ENCODE results near the gene ZNF594. TPM values are rescaled to one million over a fixed set of nuclear protein-coding genes. Genes with fewer than 3 reads are reported as not detected.
"Not testable (repeated sequence)": the region's sequence is repeated elsewhere in the genome, so short reads cannot be mapped to it uniquely, and the experiment has no call there.

ZNF594 gene
- total RNA-seq, 1 experiment from 2014 or later, result 1.9 TPM

DNA sequence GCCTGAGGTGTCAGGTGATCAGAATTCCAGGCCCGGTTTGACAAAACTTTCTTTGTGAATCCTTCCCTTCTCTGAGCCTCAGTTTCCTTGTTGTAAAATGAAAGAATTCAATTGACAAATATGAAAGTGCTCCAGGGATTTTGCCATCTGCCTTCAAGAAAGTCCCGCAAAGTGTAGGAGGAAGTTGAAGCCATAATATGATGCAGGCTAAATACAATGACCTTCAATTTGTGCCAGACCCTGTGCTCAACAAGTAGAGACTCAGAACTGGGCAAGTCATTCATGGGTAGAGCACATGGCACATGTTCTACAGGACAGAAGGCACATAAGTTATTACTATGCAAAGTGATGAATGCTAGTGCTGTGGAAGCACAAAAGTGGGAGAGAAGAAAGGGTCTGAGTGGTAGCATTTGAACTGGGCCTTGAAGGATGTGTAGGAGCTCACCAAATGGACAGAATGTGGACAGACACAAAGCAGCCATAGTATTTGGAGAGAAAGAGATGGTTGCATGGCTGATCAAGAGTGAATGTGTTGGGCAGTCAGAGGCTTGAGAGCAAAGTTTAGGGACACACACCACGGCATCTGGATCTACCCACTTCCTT lies 45.4 kb upstream of the ZNF594 start:
- POLR2A ChIA-PET, result interaction anchor here (0.6 kb wide), 1 partner anchor 570 kb away, joined by 3 read pairs; no protein-coding TSS in a partner anchor
- BruUV-seq (replicated peaks), result no TSS peak
- H3K27me3 Mint-ChIP-seq (ENCODE audit: insufficient read depth, unreplicated experiment), result no peaks in the 10 kb centered on the region
- no peak overlapping the region for H3K4me3 Mint-ChIP-seq (ENCODE audit: unreplicated experiment)
- TF ChIP-seq, protein P1, sequence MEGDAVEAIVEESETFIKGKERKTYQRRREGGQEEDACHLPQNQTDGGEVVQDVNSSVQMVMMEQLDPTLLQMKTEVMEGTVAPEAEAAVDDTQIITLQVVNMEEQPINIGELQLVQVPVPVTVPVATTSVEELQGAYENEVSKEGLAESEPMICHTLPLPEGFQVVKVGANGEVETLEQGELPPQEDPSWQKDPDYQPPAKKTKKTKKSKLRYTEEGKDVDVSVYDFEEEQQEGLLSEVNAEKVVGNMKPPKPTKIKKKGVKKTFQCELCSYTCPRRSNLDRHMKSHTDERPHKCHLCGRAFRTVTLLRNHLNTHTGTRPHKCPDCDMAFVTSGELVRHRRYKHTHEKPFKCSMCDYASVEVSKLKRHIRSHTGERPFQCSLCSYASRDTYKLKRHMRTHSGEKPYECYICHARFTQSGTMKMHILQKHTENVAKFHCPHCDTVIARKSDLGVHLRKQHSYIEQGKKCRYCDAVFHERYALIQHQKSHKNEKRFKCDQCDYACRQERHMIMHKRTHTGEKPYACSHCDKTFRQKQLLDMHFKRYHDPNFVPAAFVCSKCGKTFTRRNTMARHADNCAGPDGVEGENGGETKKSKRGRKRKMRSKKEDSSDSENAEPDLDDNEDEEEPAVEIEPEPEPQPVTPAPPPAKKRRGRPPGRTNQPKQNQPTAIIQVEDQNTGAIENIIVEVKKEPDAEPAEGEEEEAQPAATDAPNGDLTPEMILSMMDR (IDR thresholded peaks at IDR 0.05; ENCODE audit: unreplicated experiment), result no peak
- no peak for DNase-seq (ENCODE audit: unreplicated experiment)
- CTCF ChIA-PET, result interaction anchor here (0.6 to 1.7 kb wide), 3 partner anchors 9 to 74 kb away, joined by 4 to 6 read pairs (median 6); no protein-coding TSS in a partner anchor
- intact Hi-C loops (cut with micrococcal nuclease), result loop anchor here (5.0 kb wide), 1 partner anchor 200 kb away; the partner anchor contains the start of gene SLC52A1
- H3K4me1 Mint-ChIP-seq (ENCODE audit: insufficient read depth, unreplicated experiment), result no peaks in the 10 kb centered on the region
- no peaks in the 10 kb centered on the region for H3K36me3 Mint-ChIP-seq (ENCODE audit: insufficient read depth, unreplicated experiment)
- no peaks in the 10 kb centered on the region for H3K9me3 Mint-ChIP-seq (ENCODE audit: unreplicated experiment)
- no peak overlapping the region for H3K27ac Mint-ChIP-seq (ENCODE audit: low read depth, unreplicated experiment)

DNA sequence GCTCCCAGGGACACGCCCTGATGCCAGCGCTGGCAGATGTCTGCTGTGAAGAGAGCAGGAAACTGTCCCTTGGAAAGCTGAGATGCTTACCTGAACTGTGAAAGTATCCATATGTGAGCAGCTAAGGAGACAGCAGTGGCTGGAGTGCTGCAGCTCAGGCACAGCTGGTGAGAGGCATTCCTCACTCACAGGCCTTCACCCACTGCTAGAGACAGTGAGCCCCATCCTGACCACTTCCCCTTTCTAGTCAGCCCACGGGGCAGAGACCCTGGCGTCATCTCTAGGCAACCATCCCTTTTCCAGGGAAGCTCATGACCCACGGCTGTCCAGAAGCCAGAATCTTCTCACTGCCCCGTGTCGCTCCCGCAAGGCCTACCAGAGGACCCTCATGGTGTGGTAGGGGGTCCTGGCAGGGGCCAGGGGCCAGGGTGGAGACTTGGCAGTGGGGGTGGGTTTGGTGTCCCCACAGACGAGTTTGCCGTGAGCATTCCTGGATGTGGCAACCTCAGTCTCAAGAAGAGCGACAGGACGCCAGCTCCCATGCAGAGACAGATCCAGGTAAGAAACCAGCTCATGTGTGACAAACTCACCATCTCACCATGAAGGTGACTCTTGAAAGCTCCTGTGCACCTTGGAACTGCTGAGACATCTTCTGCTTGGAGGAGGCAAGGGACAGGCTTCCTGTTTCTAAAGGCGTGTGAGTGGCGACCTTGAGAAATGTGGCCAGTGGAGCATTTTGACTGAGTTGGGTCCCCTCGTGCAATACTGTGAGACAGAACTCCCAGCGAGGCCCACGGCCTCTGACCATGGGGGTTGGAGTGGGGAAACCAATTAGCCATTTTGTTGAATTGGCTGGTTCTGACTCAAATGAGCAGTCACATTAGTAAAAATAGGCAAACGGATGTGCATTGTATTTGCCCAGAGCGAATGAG lies 43.2 kb upstream of the ZNF594 start, which contains the start of gene SCIMP:
TSS of gene SCIMP (minus strand) at position 216 of the 932 bp plus-strand sequence. CDS start at position 111, 105 bp downstream.
- TF ChIP-seq, protein P1 (IDR thresholded peaks at IDR 0.05; ENCODE audit: unreplicated experiment), result no peak
- no peak within 1 kb of the TSS for H3K27ac Mint-ChIP-seq (ENCODE audit: low read depth, unreplicated experiment)
- no peak within 1 kb of the TSS for H3K4me3 Mint-ChIP-seq (ENCODE audit: unreplicated experiment)
- H3K36me3 Mint-ChIP-seq (ENCODE audit: insufficient read depth, unreplicated experiment), result no peaks in the 10 kb centered on the region
- POLR2A ChIA-PET, result no interaction called here
- CTCF ChIA-PET, result interaction anchor here (0.5 kb wide), 1 partner anchor 188 kb away, joined by 4 read pairs; no protein-coding TSS in a partner anchor
- BruUV-seq (replicated peaks), result no TSS peak
- H3K4me1 Mint-ChIP-seq (ENCODE audit: insufficient read depth, unreplicated experiment), result no peaks in the 10 kb centered on the region
- H3K9me3 Mint-ChIP-seq (ENCODE audit: unreplicated experiment), result no peaks in the 10 kb centered on the region
- no peak for DNase-seq (ENCODE audit: unreplicated experiment)
- H3K27me3 Mint-ChIP-seq (ENCODE audit: insufficient read depth, unreplicated experiment), result no peaks in the 10 kb centered on the region
- intact Hi-C loops (cut with micrococcal nuclease), result loop anchor here (5.0 kb wide), 1 partner anchor 198 kb away; the partner anchor contains the start of gene SLC52A1

DNA sequence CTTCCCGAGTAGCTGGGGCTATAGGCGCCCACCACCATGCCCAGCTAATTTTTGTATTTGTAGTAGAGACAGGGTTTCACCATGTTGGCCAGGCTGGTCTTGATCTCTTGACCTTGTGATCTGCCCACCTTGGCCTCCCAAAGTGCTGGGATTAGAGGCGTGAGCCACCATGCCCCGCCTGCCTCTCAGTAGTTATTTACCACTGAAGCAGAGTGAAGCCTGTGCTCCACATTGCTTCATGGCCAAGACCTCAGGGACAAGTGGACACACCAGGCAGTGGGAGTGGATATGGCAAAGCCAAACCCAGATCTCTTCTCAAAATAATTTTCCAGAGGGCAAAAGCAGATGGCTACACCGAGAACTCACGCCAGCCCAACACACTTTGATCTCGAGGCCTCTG lies 41.8 kb upstream of the ZNF594 start:
- DNase-seq (ENCODE audit: unreplicated experiment); H3K27me3 Mint-ChIP-seq (ENCODE audit: insufficient read depth, unreplicated experiment); H3K9me3 Mint-ChIP-seq (ENCODE audit: unreplicated experiment); H3K4me3 Mint-ChIP-seq (ENCODE audit: unreplicated experiment); H3K4me1 Mint-ChIP-seq (ENCODE audit: insufficient read depth, unreplicated experiment); intact Hi-C loops (cut with micrococcal nuclease); H3K27ac Mint-ChIP-seq (ENCODE audit: low read depth, unreplicated experiment); POLR2A ChIA-PET; H3K36me3 Mint-ChIP-seq (ENCODE audit: insufficient read depth, unreplicated experiment); BruUV-seq (replicated peaks): not testable (repeated sequence)
- CTCF ChIA-PET, result interaction anchor here (0.7 kb wide), 1 partner anchor 182 kb away, joined by 3 read pairs; no protein-coding TSS in a partner anchor

DNA sequence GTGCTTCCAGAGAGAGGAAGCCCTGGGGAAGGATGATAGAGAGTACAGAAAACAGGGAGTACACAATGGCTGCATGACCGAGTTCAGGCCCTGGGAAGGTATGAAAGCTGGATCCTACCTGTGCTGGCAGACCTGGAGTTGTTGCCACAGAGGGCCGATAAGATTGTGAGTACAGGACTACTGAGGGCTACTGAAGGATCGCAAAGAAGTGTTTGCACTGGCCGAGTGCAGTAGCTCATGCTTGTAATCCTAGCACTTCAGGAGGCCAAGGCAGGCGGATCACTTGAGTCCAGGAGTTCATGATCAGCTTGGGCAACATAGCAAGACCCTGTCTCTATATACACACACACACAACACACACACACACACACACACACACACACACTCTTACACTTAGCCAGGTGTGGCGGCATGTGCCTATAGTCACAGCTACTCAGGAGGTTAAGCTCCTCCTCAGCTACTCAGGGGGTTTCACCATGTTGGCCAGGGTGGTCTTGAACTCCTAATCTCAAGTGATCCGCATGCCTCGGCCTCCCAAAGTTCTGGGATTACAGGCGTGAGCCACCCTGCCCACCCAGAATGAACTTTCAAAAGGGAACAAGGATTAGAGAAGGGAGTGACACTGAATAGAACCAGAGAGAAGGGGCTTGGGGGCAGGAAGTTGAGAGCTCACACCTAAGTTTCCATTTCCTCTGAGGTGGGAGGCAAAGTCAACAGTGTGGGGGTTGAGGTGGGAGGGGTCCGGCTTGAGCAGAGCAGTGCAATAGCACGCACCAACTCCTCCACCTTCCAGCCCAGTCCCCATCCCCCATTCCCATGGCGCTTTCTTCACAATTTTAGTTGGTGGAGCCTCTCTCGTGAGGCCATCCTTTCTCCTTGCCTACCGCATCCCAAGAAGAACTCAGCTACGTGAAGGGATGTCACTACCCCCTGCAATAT lies 35.5 kb upstream of the ZNF594 start:
- H3K27ac Mint-ChIP-seq (ENCODE audit: low read depth, unreplicated experiment), result no peak overlapping the region
- ChIA-PET CTCF (interaction anchor here (0.6 kb wide), 1 partner anchor 611 kb away, joined by 3 read pairs; no protein-coding TSS in a partner anchor), POLR2A (no interaction called here)
- BruUV-seq (replicated peaks), result no TSS peak
- TF ChIP-seq, protein P1 (IDR thresholded peaks at IDR 0.05; ENCODE audit: unreplicated experiment), result no peak
- no peaks in the 10 kb centered on the region for H3K4me1 Mint-ChIP-seq (ENCODE audit: insufficient read depth, unreplicated experiment)
- H3K27me3 Mint-ChIP-seq (ENCODE audit: insufficient read depth, unreplicated experiment), result no peaks in the 10 kb centered on the region
- DNase-seq (ENCODE audit: unreplicated experiment), result no peak
- intact Hi-C loops (cut with micrococcal nuclease), result no loop called here
- no peak overlapping the region for H3K4me3 Mint-ChIP-seq (ENCODE audit: unreplicated experiment)
- H3K36me3 Mint-ChIP-seq (ENCODE audit: insufficient read depth, unreplicated experiment), result no peaks in the 10 kb centered on the region
- H3K9me3 Mint-ChIP-seq (ENCODE audit: unreplicated experiment), result no peaks in the 10 kb centered on the region

Measured in MCF 10A (cell line).